ENCODE results near the gene ATP1A2.

ATP1A2 gene

DNA sequence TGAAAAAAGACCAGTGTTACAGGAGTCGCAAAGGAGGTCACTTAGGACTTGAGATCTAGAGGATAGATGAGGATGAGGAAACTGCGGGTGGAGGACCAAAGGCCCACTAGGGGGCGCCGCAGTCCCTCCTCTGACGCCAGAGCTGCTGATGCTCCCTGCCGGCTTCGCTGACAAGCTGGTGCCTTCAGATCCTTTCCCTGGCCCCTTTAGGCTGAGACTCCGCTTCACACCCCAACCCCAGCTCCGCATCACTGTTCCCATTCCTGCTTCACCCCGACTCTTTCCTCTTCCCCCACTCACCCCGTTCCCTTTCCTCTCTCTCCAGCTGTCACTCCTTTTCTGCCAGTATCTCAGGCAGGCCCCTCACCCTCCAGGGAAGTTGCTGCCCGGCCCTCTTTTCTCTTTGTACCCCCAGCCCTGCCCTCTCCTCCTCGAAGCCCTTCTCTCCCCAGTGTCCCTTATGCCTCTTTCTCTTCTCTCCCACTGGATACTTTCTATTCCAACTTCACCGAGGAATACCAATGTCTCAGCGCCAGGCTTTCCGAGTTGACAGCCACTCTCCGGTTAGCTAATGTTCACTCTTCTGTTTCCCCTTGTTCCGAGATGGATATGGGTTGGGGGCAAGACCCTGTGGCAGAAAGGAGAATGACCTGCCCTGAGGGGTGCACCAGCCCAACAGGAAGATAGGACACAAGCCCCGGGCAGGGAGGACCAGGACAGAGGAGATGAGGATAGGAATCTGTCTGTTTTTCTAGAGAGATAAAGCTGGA, 29.7 kb upstream of the ATP1A2 start:
- peak; percentile 56 for DNase-seq

DNA sequence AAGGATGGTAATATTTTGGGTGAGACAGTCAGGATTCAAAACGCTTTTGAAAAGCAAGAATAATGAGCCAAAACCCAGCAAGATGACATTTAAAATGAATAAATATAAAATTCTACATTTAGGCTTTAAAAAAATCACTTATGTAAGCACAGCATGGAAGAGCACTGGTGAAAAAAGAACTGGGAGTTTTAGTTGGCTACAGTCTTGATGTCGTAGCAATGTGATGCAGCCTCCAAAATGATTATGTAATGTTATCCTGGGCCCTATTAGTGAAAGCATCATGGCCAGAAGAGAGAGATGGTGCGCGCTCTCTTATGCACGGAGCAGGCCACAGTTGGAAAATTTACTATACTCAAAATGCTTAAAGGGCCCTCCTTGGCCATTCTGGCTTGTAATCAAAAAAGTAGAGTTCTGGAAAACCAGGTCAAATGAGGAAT, 29.1 kb upstream of the ATP1A2 start:
- no peak for DNase-seq

DNA sequence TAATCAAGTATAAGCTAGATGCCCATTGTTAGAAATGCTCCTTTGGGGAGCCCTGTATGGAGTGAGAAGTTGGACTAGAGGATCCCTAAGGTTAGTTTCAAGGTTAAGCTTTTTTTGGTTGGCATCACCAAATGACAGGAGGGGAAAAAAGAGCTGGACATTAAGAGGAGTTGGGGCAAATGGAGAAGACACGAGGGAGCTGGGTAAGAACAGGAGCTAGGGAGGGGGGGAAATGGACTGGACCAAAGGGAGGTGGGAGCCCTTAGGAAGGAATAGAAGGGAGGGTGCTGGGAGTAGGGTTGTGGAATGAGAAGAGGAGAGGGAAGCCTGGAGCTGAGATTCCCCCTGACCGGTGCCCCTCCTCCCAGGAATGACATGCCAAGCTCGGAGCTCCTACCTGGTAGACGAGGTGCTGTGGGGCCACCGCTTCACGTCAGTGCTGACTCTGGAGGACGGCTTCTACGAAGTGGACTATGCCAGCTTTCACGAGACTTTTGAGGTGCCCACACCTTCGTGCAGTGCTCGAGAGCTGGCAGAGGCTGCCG, 28.4 kb upstream of the ATP1A2 start:
- no peak for DNase-seq

DNA sequence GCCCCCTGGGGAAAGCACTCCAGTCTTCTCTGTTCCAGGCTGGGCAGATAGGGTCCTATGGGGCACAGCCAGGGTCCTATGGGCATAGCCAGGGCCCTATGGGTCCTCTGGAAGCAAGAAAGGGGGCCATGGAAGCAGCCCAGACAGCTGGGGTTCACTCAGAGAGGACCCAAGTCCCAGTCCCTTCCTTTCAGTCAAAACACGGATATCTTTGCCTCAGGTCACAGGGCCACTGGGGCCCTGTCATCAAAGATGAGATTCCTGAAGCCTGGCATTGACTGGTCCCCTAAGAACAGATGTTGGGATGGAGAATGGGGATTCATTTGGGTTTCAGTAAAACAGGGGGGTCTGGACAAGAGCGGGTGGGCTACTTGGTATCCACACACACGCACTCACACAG, 25.7 kb upstream of the ATP1A2 start:
- DNase-seq, result no peak

DNA sequence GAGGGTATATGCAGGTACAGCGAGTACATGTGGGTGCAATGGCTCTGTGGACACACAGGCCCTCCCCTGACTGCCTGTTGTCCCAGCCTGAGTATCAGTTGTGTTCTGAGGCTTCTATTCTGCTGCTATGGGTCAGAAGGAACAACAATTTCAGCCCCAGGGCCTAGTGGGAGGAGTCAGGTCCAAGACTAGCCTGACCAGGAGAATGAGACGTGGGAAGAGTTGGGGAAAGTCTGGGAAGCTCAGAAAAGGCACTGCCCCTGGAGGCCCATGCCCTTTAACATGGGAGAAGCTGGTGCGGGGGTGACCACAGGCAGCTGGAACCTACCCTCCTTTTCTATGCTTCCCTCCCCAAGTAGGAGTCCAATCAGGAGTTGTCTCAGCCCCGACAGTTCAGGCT, 24.8 kb upstream of the ATP1A2 start:
- DNase-seq, result no peak

DNA sequence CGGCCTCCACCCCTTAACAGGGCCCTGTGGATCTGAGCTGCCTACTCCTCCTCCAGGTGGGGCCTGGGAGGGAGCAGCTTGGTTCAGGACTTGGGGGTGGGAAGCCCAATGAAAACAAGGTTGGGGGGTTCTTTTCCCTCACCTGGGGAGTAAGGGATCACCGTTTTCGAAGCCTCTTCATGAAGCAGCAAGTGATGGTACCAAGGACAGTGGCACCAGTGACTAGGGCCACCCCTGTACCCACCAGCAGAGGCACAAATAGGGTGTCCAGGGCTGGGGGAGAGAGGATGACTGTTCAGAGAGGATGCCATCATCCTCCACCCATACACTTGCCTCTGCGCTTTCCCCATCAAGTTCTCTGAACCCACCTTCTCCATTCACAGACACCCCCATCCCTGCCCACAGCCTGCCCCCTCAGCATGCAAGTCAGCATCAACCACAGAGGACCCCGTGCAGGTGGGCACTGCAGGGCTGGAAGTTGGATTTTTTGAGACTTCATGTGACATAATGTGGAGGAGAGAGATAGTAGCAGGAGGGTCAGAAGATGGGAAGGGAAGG, 23.8 kb upstream of the ATP1A2 start:
- DNase-seq, result no peak

DNA sequence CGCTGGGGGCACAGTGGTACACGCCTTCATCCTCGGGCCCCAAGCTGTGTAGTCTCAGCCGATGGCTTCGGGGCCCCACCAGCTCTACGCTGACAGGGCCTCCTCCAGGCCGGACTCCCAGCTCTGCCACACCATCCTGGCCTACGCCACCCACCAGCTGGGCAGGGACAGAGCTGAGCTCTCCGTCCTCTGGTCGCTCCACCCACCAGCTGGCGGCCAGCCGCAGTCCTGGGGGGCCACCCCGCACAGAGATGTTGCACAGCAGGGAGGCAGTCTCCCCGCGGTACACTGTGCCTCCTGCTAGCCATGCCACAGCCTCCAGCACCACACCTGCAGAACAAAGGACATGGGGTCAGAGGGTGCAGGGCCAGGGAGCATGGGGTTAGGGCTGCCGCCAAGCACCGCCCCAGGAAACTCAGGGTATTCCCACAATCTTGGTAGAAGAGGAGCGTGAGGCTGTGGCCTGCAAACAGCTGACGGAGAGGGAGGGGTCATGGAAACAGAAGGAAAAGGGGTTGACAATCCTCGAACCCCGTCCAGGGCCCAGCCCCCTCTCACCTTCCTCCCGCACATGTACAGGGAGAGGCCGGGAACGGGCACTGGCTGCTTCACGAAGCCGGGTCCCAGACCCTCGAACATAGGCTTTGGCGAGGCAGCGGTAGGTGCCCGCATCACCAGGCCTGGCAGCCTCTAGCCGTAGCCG, 23.0 kb upstream of the ATP1A2 start:
- DNase-seq, result no peak

DNA sequence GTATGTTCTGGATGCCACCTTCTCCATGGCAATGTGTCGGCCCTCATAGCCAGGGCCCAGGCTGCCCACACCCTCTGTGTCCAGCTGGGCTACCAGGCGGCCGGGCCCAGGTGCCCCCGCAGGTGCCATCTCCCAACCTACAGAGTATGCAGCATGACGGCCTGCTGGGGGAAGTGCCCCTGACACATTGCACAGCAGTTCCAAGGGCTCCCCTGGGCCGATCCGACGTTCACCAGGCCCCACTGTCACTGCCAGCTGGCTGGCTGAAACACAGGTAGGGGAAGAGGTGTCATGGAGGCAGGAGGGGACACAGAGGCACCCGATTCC, 22.5 kb upstream of the ATP1A2 start:
- no peak for DNase-seq

DNA sequence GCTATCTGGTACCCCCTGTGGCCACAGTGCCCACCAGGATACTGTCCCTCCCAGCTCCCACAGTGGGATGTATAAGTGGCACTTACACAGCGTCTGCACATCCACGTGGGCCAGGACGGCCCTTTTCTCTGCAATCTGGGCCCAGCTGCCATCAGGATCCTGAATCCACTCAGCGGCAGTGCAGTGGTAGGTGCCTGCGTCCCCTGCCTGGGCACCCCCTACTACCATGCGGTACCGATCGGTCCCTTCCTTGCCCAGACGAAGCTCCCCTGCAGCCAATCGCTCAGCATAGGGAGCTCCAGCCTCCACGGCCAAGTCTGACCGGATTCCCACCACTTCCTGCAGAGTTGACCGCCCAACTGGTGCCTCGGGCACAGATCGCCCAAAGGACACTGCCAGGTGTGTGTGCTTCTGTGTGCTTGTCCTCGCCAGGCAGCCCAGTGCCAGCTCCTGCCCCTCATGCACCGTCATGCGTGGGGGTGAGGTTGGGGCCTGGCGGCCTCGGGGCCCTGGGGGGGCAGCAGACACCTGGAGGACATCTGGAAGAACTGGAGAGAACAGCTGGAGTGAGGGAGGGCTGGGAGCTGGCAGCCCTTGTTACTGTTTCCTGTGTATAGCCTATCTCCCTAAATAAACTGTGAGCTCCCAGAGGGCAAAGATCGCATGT, 21.8 kb upstream of the ATP1A2 start:
- DNase-seq, result no peak

DNA sequence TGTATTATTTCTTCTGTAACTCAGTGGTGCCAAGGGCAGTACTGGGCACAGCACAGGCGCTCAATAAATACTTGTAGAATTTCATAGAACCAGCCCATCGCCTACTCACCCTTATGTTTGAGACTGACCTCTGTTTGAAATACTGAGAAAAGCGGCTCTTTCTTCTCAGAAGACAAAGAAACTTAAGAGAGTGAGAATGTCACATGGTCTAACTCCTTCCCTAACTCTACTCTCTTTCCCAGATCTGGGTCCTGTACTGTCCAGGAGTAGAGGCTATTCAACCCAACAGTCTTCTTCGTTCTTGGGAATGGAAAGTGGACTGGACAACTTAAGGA, 21.3 kb upstream of the ATP1A2 start:
- DNase-seq, result no peak

DNA sequence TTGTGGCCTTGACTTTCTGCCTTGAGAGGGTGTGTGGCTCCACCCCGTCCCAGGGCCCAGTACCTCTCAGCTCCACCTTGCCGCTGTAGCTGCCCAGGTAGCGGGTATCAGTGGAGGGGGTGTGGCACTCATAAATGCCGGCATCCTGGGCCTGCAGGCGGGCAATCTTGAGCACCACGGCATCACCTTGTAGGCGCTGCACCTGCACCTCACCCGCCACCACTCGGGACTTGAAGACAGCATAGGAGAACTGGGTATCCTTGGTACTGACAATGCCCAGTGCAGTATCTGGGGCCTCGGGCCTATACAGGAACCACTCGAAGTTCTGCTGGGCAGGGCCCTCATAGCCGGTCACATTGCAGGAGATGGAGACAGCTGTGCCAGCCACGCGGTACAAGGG, 20.8 kb upstream of the ATP1A2 start:
- no peak for DNase-seq

DNA sequence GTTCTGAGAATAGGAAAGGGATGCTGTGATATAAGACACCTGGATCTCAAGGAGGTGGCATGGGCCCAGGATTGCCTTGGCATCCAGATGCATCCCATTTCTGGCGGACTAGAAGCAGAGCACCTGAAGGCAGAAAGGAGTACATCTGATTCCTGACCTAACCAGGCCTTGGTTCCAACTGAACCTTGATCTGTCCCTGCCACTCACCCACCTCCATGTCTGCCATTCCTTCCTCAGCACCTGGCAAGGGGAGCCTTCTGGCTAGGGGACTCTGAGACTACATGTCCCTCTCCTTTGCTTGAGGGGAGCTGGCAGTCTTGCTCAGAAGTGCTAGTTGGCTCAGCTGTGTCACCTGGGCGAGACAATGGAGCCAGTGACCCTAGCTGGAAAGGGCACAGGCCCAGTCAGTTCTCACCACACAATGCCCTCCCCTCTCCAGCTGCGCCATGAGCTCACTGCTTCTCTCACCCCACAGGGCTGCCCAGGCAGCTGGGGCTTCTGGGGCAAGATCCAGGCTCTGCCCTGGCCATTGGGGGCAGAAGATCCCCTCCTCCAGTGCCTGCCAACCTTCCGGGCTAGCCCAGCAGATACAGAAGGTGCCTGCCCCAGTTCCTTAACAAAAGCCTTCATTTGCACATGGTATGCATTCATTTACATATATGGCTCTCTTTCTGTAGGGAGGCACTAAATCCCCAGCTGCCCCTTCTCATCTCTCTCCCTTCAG, 20.0 kb upstream of the ATP1A2 start:
- no peak for DNase-seq

DNA sequence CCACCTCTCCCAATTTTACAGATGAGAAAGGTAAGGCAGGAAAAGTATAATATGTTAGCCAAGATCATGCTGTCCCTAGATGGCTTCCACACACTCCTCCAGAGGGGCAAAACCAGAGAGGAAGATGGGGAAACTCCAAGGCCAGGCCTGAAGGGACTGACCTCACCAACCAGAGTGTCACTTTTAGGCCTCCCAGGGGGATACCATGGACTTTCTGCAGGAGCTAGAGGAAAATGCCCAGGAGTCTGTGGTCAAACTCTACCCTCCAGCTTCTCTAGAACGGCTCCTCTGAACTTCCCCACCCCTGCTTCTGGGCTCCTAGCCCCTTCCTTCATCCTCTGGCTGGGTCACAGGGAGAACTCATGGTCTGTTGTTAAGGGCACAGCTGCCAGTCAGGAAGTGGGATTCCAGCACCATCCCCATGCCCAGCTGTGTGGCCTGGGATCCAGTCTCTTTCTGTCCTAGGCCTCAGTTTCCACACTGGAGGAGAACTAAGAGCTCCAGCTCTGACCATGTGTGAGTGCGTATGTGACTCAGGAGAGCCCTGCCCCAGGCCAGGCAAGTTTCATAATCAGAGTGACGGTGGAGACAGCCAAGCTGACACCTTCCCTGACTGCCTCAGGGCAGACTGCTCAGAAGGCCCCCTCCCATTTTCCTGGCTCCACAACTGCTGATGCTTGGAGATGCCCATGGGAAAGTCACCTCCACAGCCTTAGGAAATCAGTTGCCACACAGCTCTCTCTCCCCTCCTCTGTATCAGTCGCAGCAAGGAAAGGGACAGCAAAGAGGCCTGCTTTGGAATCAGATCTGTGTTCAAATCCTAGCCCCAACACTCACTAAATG, 19.1 kb upstream of the ATP1A2 start:
- no peak for DNase-seq

DNA sequence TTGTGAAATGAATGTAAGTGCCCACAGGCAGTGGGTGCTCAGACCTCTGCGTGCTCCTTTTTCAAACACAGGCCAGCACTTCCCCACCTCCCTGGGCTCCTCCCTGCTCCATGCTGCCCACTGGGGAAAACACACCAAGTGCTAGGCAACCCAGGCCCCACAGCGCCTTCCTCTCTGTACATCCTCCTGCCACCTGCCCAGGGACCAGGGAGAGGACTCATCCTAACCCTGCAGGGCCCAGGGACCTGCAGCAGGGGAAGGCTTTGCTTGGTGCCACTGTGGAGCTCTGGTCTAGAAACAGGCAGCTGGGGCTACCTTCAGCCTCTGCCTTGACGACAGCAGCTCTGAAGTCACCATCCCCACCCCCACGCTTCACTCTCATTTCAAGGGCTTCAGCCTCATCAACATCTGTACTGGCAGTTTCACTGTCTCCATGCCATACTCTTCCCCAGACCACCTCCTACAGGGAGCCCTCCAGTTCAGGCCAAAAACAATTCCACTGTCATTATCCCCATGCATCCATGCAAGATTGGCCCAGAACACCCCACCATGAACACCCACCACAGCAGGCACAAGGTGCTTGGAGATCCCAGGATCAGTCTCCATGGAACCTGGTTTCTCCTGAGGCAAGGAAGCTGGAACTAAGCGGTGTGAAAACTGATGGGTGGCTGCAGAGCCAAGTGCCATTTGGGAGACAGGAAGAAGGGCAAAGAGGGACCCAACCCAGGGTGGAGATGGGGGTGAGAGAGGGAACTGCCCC, 18.2 kb upstream of the ATP1A2 start:
- DNase-seq, result no peak

DNA sequence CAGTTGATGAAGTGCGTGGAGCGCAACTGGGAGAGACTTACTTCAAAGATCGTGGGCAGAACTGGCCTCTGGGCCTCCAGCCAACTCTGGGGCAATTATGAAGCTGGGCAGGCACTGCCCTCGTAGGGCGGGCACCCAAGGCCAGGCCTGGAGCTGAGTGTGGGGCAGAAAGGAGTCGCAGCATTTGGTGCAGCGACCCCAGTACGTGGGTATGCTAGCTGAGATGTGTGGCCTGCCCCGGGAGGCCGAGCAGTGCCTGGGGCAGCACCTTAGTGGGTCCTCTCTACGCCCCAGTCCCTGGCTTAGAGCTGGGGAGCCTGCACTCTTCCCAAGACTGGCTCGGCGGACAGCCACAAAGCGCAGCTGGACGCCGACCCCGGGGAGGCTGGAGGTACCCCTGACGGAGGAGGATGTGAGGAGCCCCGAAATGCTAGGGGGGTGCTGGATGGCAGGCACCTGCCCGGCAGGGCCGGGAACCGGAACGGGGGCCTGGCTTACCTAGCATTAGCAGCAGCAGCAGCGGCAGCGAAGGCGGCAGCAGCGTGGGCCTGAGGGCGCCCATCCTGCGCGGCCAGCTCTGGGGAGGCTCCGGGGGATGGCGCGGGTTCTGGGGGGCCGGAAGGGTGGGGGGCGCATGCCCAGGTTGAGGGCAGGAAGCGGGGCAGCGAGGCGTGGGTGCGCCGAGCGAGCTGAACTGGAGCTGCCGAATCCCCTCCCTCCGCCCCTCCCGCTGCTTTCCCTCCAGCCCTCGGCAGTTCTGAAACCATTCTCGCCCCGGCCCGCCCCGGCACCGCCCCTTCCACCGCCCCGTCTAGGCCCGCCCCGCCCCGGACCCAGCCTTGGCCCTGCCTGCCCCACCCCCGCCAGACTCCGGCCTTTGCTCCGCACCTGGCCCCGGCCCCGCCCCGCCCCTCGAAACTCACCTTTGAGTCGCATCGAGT, 17.4 kb upstream of the ATP1A2 start, which contains the start of gene IGSF8:
TSS of gene IGSF8 (minus strand) at position 709 of the 941 bp plus-strand sequence. CDS start at position 562, 147 bp downstream.
- peak; percentile 87 for DNase-seq

DNA sequence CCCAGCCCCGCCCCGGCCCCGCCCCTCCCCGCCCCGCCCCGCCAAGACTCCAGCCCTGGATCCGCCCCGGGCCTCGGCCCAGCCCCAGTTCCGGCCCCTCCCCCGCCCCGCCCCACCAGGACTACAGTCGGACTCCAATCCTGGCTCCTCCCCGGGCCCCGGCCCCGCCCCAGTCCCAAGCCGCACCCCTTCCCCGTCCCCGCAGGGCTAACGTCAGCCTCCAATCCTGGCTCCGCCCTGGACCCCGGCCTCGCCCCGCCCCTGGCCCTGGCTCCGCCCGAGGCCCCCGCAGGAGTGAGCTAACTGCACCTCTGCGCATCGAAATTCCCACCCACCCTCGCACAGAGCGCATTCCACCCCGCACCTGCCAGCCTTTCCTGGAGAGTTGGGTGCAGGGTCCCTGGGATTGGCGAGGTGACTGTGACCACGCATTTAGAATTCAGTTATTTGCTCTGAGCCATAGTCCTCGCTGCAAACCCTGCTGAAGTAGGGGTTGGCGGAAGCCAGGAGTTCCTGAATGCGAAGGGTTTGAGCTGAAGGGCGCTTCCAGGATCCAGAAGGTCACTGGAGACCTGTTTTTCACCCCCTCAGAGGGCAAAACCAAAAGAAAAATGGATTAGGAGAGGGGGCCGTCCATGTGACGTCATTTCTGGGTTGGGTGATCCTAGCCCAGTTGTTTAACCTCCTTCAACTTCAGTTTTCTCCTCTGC, 16.6 kb upstream of the ATP1A2 start:
- DNase-seq, result peak; percentile 94

DNA sequence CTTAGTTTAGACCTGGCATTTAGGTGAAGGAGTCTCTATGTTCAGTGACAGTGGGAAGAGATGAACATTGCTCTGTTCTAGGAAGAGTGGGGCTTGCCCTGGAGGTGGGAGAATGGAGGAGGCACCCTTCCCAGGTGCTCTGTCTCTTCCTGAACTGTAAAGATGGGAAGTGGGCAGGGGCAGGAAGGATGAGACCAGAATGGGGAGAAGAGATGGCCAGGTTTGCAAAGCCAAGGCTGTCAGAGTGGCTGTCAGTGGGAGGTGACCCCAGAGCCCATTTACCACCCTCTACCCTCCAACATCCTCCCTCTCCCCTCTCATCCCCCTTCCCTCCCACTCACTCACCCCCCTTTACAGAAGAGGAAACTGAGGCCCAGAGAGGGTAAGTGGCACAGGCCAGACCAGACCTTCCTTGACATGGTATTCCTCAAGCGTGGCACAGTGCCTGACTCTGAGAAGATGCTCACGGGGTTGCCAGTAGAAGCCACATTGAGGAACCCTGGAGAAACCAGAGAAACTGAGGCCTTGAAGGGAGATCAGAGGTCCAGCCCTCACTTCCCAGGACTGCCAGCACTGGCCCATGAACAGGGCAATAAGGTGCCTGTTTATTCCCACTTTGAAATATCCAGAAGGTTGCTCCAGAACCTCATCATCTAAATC, 15.7 kb upstream of the ATP1A2 start:
- DNase-seq, result no peak

DNA sequence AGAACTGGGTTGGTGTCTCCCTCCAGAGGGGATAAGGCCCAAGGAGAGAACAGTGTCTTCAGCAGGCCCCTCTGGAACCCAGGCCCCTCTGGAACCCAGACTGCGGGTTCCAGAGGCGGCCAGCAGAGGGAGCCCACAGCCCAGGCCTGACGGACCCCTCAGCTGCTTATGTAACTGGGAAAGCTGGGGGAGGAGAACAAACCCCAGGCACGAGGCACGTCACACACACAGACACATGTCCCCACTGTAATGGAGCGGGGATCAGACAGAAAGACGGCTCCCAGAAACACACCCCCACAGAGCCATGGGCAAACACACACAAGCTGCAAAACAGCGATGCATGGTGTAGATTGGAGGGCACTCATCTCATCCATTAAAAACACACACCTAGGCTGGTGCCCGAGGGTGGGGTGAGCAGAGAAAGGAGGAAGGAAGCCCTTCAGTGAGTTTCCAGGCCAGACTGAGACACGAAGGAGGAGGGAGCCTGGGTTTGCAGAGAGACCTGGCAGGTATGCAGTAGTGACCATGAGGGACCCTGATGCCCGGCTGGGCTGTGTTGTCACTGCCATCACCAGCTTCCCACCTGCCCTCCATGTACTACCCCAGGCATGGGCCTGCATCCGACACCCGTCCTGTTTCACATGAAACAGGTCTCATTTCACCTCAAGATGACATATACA, 14.4 kb upstream of the ATP1A2 start:
- peak; percentile 69 for DNase-seq

Data from central memory CD4-positive, alpha-beta T cell (primary cell).